ENCODE results near the gene UACA. TPM values are rescaled to one million over a fixed set of nuclear protein-coding genes. Genes with fewer than 3 reads are reported as not detected.

UACA gene
- total and polyA plus RNA-seq, 2 of the 8 experiments (the other 6 are each of a cell fraction or from before 2014, with no cell fraction given), result 28.6 to 38.9 TPM

DNA sequence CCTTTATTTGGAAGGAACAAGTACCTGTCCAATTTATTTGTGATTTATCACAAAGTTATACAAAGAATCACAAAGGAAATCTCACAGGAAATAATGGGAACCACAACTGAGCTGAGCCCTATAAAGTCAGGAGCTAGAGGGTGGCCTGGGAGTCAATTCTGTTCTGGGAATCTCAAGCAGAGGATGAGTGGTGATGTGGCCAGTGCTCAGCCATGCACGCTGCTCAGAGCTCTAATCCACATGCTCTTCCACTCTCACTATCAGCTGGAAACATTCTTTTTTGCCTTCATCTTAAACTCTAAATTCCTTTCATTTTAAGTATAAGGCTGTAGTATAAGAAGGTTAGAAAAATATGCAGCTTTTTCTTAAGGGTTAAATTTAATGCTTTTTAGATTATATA lies 36.6 kb downstream of the UACA start:
- H2BK12ac ChIP-seq (ENCODE audit: low read depth, low read length), result no peak overlapping the region

More for the DNA sequence above, 36.6 kb downstream of the UACA start:
- no peaks in the 10 kb centered on the region for H3K9me3 ChIP-seq (ENCODE audit: insufficient read depth in 2 of 2, low read depth in 1 of 2, low read length in 1 of 2)
- H2BK5ac ChIP-seq (ENCODE audit: low read depth, low read length), result no peak overlapping the region
- no peak overlapping the region for H3K23ac ChIP-seq (ENCODE audit: insufficient read length)
- H3K23me2 ChIP-seq (ENCODE audit: low read depth, low read length), result no peaks in the 10 kb centered on the region
- ChIA-PET POLR2A (ENCODE audit: partially characterized antibody) (interaction anchor here (0.6 kb wide), 1 partner anchor 24 kb away, joined by 3 read pairs; no protein-coding TSS in a partner anchor), CTCF (ENCODE audit: partially characterized antibody) (interaction anchor here (1.3 to 5.4 kb wide), 2 partner anchors 12 to 82 kb away, joined by 3 to 43 read pairs; no protein-coding TSS in a partner anchor)
- no peaks in the 10 kb centered on the region for H3K27me3 ChIP-seq (replicated peaks in 1 of 4; ENCODE audit: control insufficient read depth in 3 of 4, extremely low read depth in 1 of 4, insufficient read depth in 3 of 4, low read length in 3 of 4)
- H3K14ac ChIP-seq (ENCODE audit: insufficient read length), result no peak overlapping the region
- no peak overlapping the region for H3K4me2 ChIP-seq (ENCODE audit: insufficient read depth in 1 of 2, low read depth in 2 of 2, low read length in 2 of 2)
- H2BK15ac ChIP-seq (ENCODE audit: low read length), result no peak overlapping the region
- no peak overlapping the region for H3K4ac ChIP-seq (replicated peaks; ENCODE audit: insufficient read length, low read depth, low read length)
- H3K79me1 ChIP-seq (ENCODE audit: low read depth, low read length), result no peaks in the 10 kb centered on the region
- no peaks in the 10 kb centered on the region for H3K79me2 ChIP-seq (ENCODE audit: control insufficient read depth in 1 of 2, insufficient read depth in 2 of 2, low read length in 2 of 2)
- no peak overlapping the region for H2BK20ac ChIP-seq (ENCODE audit: low read length)
- TF ChIP-seq SP2 (IDR thresholded peaks at IDR 0.05; ENCODE audit: low read length) (no peak), SIX5 (IDR thresholded peaks at IDR 0.05; ENCODE audit: low read depth, low read length) (no peak), ZNF274 (IDR thresholded peaks at IDR 0.05; ENCODE audit: borderline replicate concordance, extremely low read depth, low read length) (no peak), RNF2 (IDR thresholded peaks at IDR 0.05; ENCODE audit: borderline replicate concordance, low read depth, low read length, missing control alignments, poor library complexity, severe bottlenecking) (no peak), TAF1 (IDR thresholded peaks at IDR 0.05; ENCODE audit: low read depth, low read length) (no peak), HDAC6 (IDR thresholded peaks at IDR 0.05; ENCODE audit: low read depth, low read length) (no peak)
- TF ChIP-seq, protein P1, sequence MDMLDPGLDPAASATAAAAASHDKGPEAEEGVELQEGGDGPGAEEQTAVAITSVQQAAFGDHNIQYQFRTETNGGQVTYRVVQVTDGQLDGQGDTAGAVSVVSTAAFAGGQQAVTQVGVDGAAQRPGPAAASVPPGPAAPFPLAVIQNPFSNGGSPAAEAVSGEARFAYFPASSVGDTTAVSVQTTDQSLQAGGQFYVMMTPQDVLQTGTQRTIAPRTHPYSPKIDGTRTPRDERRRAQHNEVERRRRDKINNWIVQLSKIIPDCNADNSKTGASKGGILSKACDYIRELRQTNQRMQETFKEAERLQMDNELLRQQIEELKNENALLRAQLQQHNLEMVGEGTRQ (IDR thresholded peaks at IDR 0.05; ENCODE audit: low read length), result no peak
- TF ChIP-seq, protein P2, sequence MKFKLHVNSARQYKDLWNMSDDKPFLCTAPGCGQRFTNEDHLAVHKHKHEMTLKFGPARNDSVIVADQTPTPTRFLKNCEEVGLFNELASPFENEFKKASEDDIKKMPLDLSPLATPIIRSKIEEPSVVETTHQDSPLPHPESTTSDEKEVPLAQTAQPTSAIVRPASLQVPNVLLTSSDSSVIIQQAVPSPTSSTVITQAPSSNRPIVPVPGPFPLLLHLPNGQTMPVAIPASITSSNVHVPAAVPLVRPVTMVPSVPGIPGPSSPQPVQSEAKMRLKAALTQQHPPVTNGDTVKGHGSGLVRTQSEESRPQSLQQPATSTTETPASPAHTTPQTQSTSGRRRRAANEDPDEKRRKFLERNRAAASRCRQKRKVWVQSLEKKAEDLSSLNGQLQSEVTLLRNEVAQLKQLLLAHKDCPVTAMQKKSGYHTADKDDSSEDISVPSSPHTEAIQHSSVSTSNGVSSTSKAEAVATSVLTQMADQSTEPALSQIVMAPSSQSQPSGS (IDR thresholded peaks at IDR 0.05; ENCODE audit: low read length), result no peak
- H4K8ac ChIP-seq (ENCODE audit: extremely low read depth, insufficient read depth, low read length), result no peak overlapping the region
- no peak overlapping the region for H4K5ac ChIP-seq (ENCODE audit: insufficient read length, low read depth, low read length)
- H2AK5ac ChIP-seq (ENCODE audit: low read depth, low read length), result no peak overlapping the region
- no peak overlapping the region for H3K56ac ChIP-seq (replicated peaks; ENCODE audit: insufficient read length, low read depth, low read length)
- H4K91ac ChIP-seq (replicated peaks; ENCODE audit: insufficient read length, low read length), result no peak overlapping the region
- no peak overlapping the region for H2BK120ac ChIP-seq (replicated peaks; ENCODE audit: low read depth, low read length)
- DNase-seq (ENCODE audit: low read depth in 1 of 2, low spot score in 2 of 2), result no peak
- FAIRE-seq, result no peak
- no peak overlapping the region for H2AFZ ChIP-seq (ENCODE audit: low read length)
- no peak overlapping the region for H3K9ac ChIP-seq (replicated peaks in 1 of 4; ENCODE audit: extremely low read depth in 1 of 4, low read depth in 3 of 4, low read length in 3 of 4)
- no peaks in the 10 kb centered on the region for H3K4me1 ChIP-seq (replicated peaks in 1 of 4; ENCODE audit: control insufficient read depth in 3 of 4, insufficient read depth in 4 of 4, low read length in 3 of 4)
- no peak overlapping the region for H3K4me3 ChIP-seq (ENCODE audit: extremely low read depth in 1 of 4, insufficient read depth in 2 of 4, low read depth in 3 of 4, low read length in 4 of 4)
- H4K20me1 ChIP-seq (replicated peaks in 1 of 2; ENCODE audit: control insufficient read depth in 1 of 2, insufficient read depth in 2 of 2, low read length in 2 of 2), result no peaks in the 10 kb centered on the region
- no peak overlapping the region for H3K18ac ChIP-seq (ENCODE audit: extremely low read depth, low read length)
- WGBS, 2 experiments (ENCODE audit: extremely low coverage in 1 of 2, insufficient coverage in 1 of 2, insufficient read length in 1 of 2, insufficient replicate concordance in 2 of 2, low coverage in 1 of 2, low lambda C conversion rate in 2 of 2, missing lambda C conversion rate in 1 of 2), result 95% methylated on average over 1 of the region's 1 CpG; no CpG with 5 or more reads in 1 of the 2 experiments
- no peaks in the 10 kb centered on the region for H3K36me3 ChIP-seq (ENCODE audit: control insufficient read depth in 2 of 4, insufficient read depth in 4 of 4, low read length in 3 of 4)
- H3K27ac ChIP-seq (ENCODE audit: low read depth, low read length), result no peak overlapping the region
